Astrocyte of the spinal cord (primary cell): ENCODE data around the gene CNTNAP5.

Experiments
- DNase-seq: peaks from one replicate; pipeline ENCODE4 v3.0.0; 2011; ENCODE audit warnings: low read depth, low spot score
- H3K4me3 ChIP-seq: 2 replicates; pipeline ENCODE4 v1.5.1; 2011; ENCODE audit warnings: low read depth, mild to moderate bottlenecking, low read length, moderate library complexity
- CTCF ChIP-seq: IDR thresholded peaks from 2 replicates; pipeline ENCODE4 v1.5.1; 2012; ENCODE audit warnings: low read depth, mild to moderate bottlenecking, low read length, inconsistent platforms
- in situ Hi-C: cut with HindIII; loops from 2 replicates; pipeline ENCODE4 v1.10.0; 2017; ENCODE audit warnings: low sequenced_read_pairs

Gene CNTNAP5

GRCh38 chr2:124426122-124426521, 401.0 kb downstream of the CNTNAP5 start:
- TF ChIP-seq CTCF: no peak
- in situ Hi-C loops: no loop called here
- no peak for DNase-seq
- H3K4me3 ChIP-seq: no peak overlapping the region

- no peak for TF ChIP-seq CTCF
- no peak overlapping the region for H3K4me3 ChIP-seq
- DNase-seq: no peak
- in situ Hi-C loops: no loop called here
Observed at GRCh38 chr2:124426625-124427024, 401.5 kb downstream of the CNTNAP5 start.

- no peak for DNase-seq
- no peak for TF ChIP-seq CTCF
- no peak overlapping the region for H3K4me3 ChIP-seq
- in situ Hi-C loops: no loop called here
Observed at GRCh38 chr2:124437811-124438210, 412.7 kb downstream of the CNTNAP5 start.

GRCh38 chr2:124450481-124450880, 425.4 kb downstream of the CNTNAP5 start:
- in situ Hi-C loops: no loop called here
- TF ChIP-seq CTCF: no peak
- no peak overlapping the region for H3K4me3 ChIP-seq
- no peak for DNase-seq

GRCh38 chr2:124476291-124476690, 451.2 kb downstream of the CNTNAP5 start:
- no peak overlapping the region for H3K4me3 ChIP-seq
- in situ Hi-C loops: no loop called here
- TF ChIP-seq CTCF: no peak
- DNase-seq: peak; percentile 0

GRCh38 chr2:124478761-124479160, 453.7 kb downstream of the CNTNAP5 start:
- no peak overlapping the region for H3K4me3 ChIP-seq
- DNase-seq: no peak
- TF ChIP-seq CTCF: no peak
- in situ Hi-C loops: no loop called here

- in situ Hi-C loops: no loop called here
- H3K4me3 ChIP-seq: no peak overlapping the region
- no peak for TF ChIP-seq CTCF
- no peak for DNase-seq
Observed at GRCh38 chr2:124480958-124481357, 455.9 kb downstream of the CNTNAP5 start.
